BE2C (cell line): ENCODE measurements around the gene AGO4.
A peak's percentile ranks its signal among the peaks of the same experiment; 100 is the strongest.
"Not testable (repeated sequence)": the region's sequence is repeated elsewhere in the genome, so short reads cannot be mapped to it uniquely, and the experiment has no call there.

Experiments
- DNase-seq: peaks from one replicate; pipeline ENCODE4 v3.0.0-alpha.2; 2020
- H3K27me3 ChIP-seq: fragments of 250-450 bp; sonication (Bioruptor Pico); 2 replicates; pipeline ENCODE4 v1.5.1; 2020; ENCODE audit warnings: mild to moderate bottlenecking
- H3K36me3 ChIP-seq: fragments of 250-450 bp; sonication (Bioruptor Pico); 2 replicates; pipeline ENCODE4 v1.5.1; 2020; ENCODE audit warnings: mild to moderate bottlenecking
- H3K4me1 ChIP-seq: fragments of 250-450 bp; sonication (Bioruptor Pico); 2 replicates; pipeline ENCODE4 v1.5.1; 2020
- H3K4me3 ChIP-seq: 2 replicates; pipeline ENCODE4 v1.5.1; 2011; ENCODE audit warnings: low read depth, low read length
- H3K9me3 ChIP-seq: fragments of 250-450 bp; sonication (Bioruptor Pico); 2 replicates; pipeline ENCODE4 v1.5.1; 2020
- CTCF ChIP-seq: IDR thresholded peaks from 2 replicates; pipeline ENCODE4 v1.5.1; 2012; ENCODE audit warnings: mild to moderate bottlenecking, low read depth, low read length

AGO4 gene

GRCh38 chr1:35769188-35769758 is 38.5 kb upstream of the AGO4 start:
- no peaks in the 10 kb centered on the region for H3K36me3 ChIP-seq
- peak; percentile 89 for DNase-seq
- no peaks in the 10 kb centered on the region for H3K9me3 ChIP-seq
- 0 out of 2 replicates have a peak, but pooled peaks have one; percentile 6 for TF ChIP-seq CTCF
- peak overlapping the region; percentile 71 for H3K4me3 ChIP-seq
- no peaks in the 10 kb centered on the region for H3K27me3 ChIP-seq
- H3K4me1 ChIP-seq = no peaks in the 10 kb centered on the region

GRCh38 chr1:35773711-35774110 is 34.1 kb upstream of the AGO4 start:
- Histone ChIP-seq H3K36me3 (no peaks in the 10 kb centered on the region), H3K9me3 (no peaks in the 10 kb centered on the region), H3K4me1 (no peaks in the 10 kb centered on the region), H3K27me3 (no peaks in the 10 kb centered on the region), H3K4me3 (no peak overlapping the region)
- DNase-seq = no peak
- TF ChIP-seq CTCF = no peak

GRCh38 chr1:35776172-35776571 is 31.6 kb upstream of the AGO4 start:
- not testable (repeated sequence) for H3K36me3 ChIP-seq, H3K4me3 ChIP-seq, H3K9me3 ChIP-seq, DNase-seq, H3K4me1 ChIP-seq, H3K27me3 ChIP-seq

- TF ChIP-seq CTCF = no peak
- no peaks in the 10 kb centered on the region for H3K9me3 ChIP-seq
- H3K4me3 ChIP-seq = no peak overlapping the region
- H3K27me3 ChIP-seq = no peaks in the 10 kb centered on the region
- H3K36me3 ChIP-seq = no peaks in the 10 kb centered on the region
- DNase-seq = no peak
- H3K4me1 ChIP-seq = no peaks in the 10 kb centered on the region
Measured at GRCh38 chr1:35777109-35777508, 30.7 kb upstream of the AGO4 start.

- no peaks in the 10 kb centered on the region for H3K4me1 ChIP-seq
- TF ChIP-seq CTCF = no peak
- no peaks in the 10 kb centered on the region for H3K9me3 ChIP-seq
- H3K36me3 ChIP-seq = no peaks in the 10 kb centered on the region
- no peak overlapping the region for H3K4me3 ChIP-seq
- no peaks in the 10 kb centered on the region for H3K27me3 ChIP-seq
- DNase-seq = no peak
Measured at GRCh38 chr1:35783055-35783583, 24.7 kb upstream of the AGO4 start.

- not testable (repeated sequence) for H3K36me3 ChIP-seq, DNase-seq, H3K4me3 ChIP-seq, H3K4me1 ChIP-seq, H3K27me3 ChIP-seq, H3K9me3 ChIP-seq
Measured at GRCh38 chr1:35784364-35784763, 23.5 kb upstream of the AGO4 start.

GRCh38 chr1:35788139-35788538 is 19.7 kb upstream of the AGO4 start:
- Histone ChIP-seq H3K9me3 (no peaks in the 10 kb centered on the region), H3K27me3 (no peaks in the 10 kb centered on the region), H3K4me1 (no peaks in the 10 kb centered on the region), H3K4me3 (no peak overlapping the region), H3K36me3 (no peaks in the 10 kb centered on the region)
- TF ChIP-seq CTCF = no peak
- DNase-seq = no peak
